T-helper 2 cell treated with Interferon-gamma antibody and Interleukin-4, amounts not matched to agents 5 μg/mL and 100 μg/mL, for 36 hours (primary cell): ENCODE results near the gene JAK1.
"Not testable (repeated sequence)": the region's sequence is repeated elsewhere in the genome, so short reads cannot be mapped to it uniquely, and the experiment has no call there.

Source experiments
- DNase-seq: peaks from one replicate; pipeline ENCODE4 v3.0.0; 2021; ENCODE audit warnings: low spot score
- H3K27ac Mint-ChIP-seq: one replicate; pipeline ENCODE4 v1.8.0; 2021; ENCODE audit warnings: mild to moderate bottlenecking, mixed read lengths
- H3K27me3 Mint-ChIP-seq: one replicate; pipeline ENCODE4 v1.8.0; 2021; ENCODE audit warnings: low read depth, mixed read lengths
- H3K36me3 Mint-ChIP-seq: one replicate; pipeline ENCODE4 v1.8.0; 2021; ENCODE audit warnings: low read depth, mixed read lengths
- H3K4me1 Mint-ChIP-seq: one replicate; pipeline ENCODE4 v1.8.0; 2021; ENCODE audit warnings: low read depth, mixed read lengths
- H3K4me3 Mint-ChIP-seq: one replicate; pipeline ENCODE4 v1.8.0; 2022; ENCODE audit warnings: mild to moderate bottlenecking, moderate library complexity, mixed read lengths
- H3K9me3 Mint-ChIP-seq: one replicate; pipeline ENCODE4 v1.8.0; 2021; ENCODE audit warnings: mixed read lengths

Gene JAK1

DNA sequence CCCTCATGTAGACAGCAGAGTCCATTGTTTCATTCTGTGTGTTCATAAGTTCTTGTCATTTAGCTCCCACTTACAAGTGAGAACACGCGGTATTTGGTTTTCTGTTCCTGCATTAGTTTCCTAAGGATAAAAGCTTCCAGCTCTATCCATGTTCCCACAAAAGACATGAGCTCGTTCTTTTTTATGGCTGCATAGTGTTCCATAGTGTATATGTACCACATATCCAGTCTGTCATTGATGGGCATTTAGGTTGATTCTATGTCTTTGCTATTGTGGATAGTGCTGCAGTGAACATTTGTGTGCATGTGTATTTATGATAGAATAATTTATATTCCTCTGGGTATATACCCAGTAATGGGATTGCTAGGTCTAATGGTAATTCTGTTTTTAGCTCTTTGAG, 145.8 kb downstream of the JAK1 start:
- H3K4me1 Mint-ChIP-seq, H3K27me3 Mint-ChIP-seq, H3K36me3 Mint-ChIP-seq, H3K4me3 Mint-ChIP-seq, DNase-seq, H3K9me3 Mint-ChIP-seq, H3K27ac Mint-ChIP-seq: not testable (repeated sequence)

GRCh38 chr1:64817364-64817763, 149.0 kb downstream of the JAK1 start:
- H3K4me3 Mint-ChIP-seq, H3K9me3 Mint-ChIP-seq, H3K4me1 Mint-ChIP-seq, H3K27me3 Mint-ChIP-seq, H3K36me3 Mint-ChIP-seq, H3K27ac Mint-ChIP-seq, DNase-seq: not testable (repeated sequence)

DNA sequence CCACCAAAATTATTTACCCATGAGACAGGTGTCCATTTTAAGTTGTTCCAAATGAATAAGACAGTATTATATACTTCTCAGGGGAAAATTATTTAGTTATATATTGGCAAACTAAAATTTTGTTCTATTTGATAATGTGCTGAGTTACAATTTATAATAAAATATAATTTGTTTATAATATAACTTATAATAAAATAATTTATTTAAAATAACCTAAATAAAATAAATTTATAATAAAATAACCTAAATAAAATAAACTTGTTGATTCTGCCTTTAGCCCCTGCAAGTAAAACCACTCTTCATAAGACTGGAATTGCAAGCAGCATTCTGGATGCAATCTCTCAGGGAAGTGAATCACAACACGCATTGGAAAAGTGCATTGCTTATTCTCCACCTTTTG, 151.9 kb downstream of the JAK1 start:
- H3K9me3 Mint-ChIP-seq: peaks cover 3% of the 10 kb centered on the region
- no peak overlapping the region for H3K27ac Mint-ChIP-seq
- DNase-seq: no peak
- H3K27me3 Mint-ChIP-seq: peaks cover 3% of the 10 kb centered on the region
- H3K36me3 Mint-ChIP-seq: no peaks in the 10 kb centered on the region
- H3K4me1 Mint-ChIP-seq: no peaks in the 10 kb centered on the region
- no peak overlapping the region for H3K4me3 Mint-ChIP-seq

DNA sequence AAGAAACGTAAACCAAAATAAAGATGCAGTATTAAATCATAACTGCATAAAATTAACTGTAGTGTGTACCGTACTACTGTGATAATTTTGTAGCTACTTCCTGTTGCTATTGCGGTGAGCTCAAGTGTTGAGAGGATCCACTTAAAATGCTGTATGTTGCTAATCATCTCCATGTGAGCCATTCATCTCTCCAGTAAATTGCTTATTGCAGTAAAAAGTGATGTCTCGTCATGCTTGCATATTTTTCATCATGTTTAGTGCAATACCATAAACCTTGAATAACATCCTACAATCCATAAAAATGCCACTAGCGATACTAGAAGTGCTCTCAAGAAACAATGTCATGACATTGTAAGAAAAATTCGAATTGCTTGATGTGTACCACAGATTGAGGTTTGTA, 155.2 kb downstream of the JAK1 start:
- Mint-ChIP-seq H3K4me3 (no peak overlapping the region), H3K27me3 (peaks cover 2% of the 10 kb centered on the region), H3K27ac (no peak overlapping the region), H3K36me3 (no peaks in the 10 kb centered on the region), H3K9me3 (no peaks in the 10 kb centered on the region), H3K4me1 (no peaks in the 10 kb centered on the region)
- no peak for DNase-seq

- no peak overlapping the region for H3K4me3 Mint-ChIP-seq
- H3K27ac Mint-ChIP-seq: no peak overlapping the region
- peaks cover 2% of the 10 kb centered on the region for H3K27me3 Mint-ChIP-seq
- no peaks in the 10 kb centered on the region for H3K4me1 Mint-ChIP-seq
- DNase-seq: no peak
- no peaks in the 10 kb centered on the region for H3K36me3 Mint-ChIP-seq
- H3K9me3 Mint-ChIP-seq: no peaks in the 10 kb centered on the region
Measured at GRCh38 chr1:64810001-64810400, 156.3 kb downstream of the JAK1 start.

GRCh38 chr1:64809309-64809708, 157.0 kb downstream of the JAK1 start:
- H3K27me3 Mint-ChIP-seq: peaks cover 2% of the 10 kb centered on the region
- DNase-seq: no peak
- no peak overlapping the region for H3K27ac Mint-ChIP-seq

DNA sequence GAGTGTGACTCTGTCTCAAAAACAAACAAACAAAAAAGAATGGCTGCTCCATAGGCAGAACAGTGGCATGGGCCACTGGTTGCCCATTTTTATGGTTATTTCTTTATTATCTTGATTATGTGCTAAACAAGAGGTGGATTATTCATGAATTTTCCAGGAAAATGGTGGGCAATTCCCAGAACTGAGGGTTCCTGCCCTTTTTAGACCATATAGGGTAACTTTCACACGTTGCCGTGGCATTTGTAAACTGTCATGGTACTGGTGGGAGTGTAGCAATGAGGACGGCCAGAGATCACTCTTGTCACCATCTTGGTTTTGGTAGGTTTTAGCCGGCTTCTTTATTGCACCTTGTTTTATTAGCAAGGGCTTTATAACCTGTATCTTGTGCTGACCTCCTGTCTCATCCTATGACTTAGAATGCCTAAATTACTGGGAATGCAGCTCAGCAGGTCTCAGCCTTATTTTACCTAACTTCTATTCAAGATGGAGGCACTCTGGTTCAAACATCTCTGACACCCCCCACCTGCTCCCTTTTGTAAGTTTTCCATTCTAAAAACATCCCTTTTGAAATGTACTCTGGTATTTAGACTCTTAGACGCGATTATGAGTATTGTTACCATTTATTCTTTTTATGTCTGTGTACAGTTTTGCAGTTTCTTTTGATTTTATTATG, 164.4 kb downstream of the JAK1 start:
- DNase-seq: no peak
- H3K27ac Mint-ChIP-seq: no peak overlapping the region
- no peak overlapping the region for H3K4me3 Mint-ChIP-seq
- no peaks in the 10 kb centered on the region for H3K36me3 Mint-ChIP-seq
- H3K9me3 Mint-ChIP-seq: no peaks in the 10 kb centered on the region
- no peaks in the 10 kb centered on the region for H3K4me1 Mint-ChIP-seq
- H3K27me3 Mint-ChIP-seq: peaks cover 2% of the 10 kb centered on the region

More at GRCh38 chr1:64809309-64809708, 157.0 kb downstream of the JAK1 start:
- H3K36me3 Mint-ChIP-seq: no peaks in the 10 kb centered on the region
- no peak overlapping the region for H3K4me3 Mint-ChIP-seq
- H3K9me3 Mint-ChIP-seq: no peaks in the 10 kb centered on the region
- H3K4me1 Mint-ChIP-seq: no peaks in the 10 kb centered on the region

- no peak for DNase-seq
- H3K27ac Mint-ChIP-seq: no peak overlapping the region
- H3K27me3 Mint-ChIP-seq: no peaks in the 10 kb centered on the region
- H3K9me3 Mint-ChIP-seq: no peaks in the 10 kb centered on the region
- H3K4me3 Mint-ChIP-seq: no peak overlapping the region
- H3K36me3 Mint-ChIP-seq: no peaks in the 10 kb centered on the region
- H3K4me1 Mint-ChIP-seq: no peaks in the 10 kb centered on the region
Measured at GRCh38 chr1:64798872-64799271, 167.5 kb downstream of the JAK1 start.

- H3K27me3 Mint-ChIP-seq: no peaks in the 10 kb centered on the region
- no peak for DNase-seq
- H3K27ac Mint-ChIP-seq: no peak overlapping the region
- no peaks in the 10 kb centered on the region for H3K36me3 Mint-ChIP-seq
- H3K4me1 Mint-ChIP-seq: no peaks in the 10 kb centered on the region
- H3K9me3 Mint-ChIP-seq: peaks cover 15% of the 10 kb centered on the region
- no peak overlapping the region for H3K4me3 Mint-ChIP-seq
Measured at GRCh38 chr1:64790832-64791487, 175.4 kb downstream of the JAK1 start.
